HepG2 (cell line): ENCODE measurements around the gene SDK2. TPM values are rescaled to one million over a fixed set of nuclear protein-coding genes. Genes with fewer than 3 reads are reported as not detected.

ENCODE experiments used
- ATF7 ChIP-seq, 2 experiments: fragments of 450-650 bp in 1 of 2; sonication (generic) in 1 of 2; formaldehyde crosslinking in 1 of 2; IDR thresholded peaks; 2 replicates each; pipeline versions ENCODE4 v1.4.0 to v1.6.1; 2016 to 2020; ENCODE audit warnings: antibody characterized with exemption in 1 of 2, mild to moderate bottlenecking in 1 of 2, missing genetic modification reagents in 1 of 2
- BCL6 ChIP-seq: IDR thresholded peaks from 2 replicates; pipeline ENCODE4 v1.6.1; 2016; ENCODE audit warnings: missing genetic modification reagents, missing compliant biosample characterization
- BRF2 ChIP-seq: sonication (generic); formaldehyde crosslinking; IDR thresholded peaks from 2 replicates; pipeline ENCODE4 v1.8.1; 2022; ENCODE audit warnings: mild to moderate bottlenecking, missing genetic modification reagents
- CHD4 ChIP-seq: fragments of 200-600 bp; sonication (generic); IDR thresholded peaks from 2 replicates; pipeline ENCODE4 v1.7.0; 2017; ENCODE audit warnings: mild to moderate bottlenecking, low read length, borderline replicate concordance
- CSRNP2 ChIP-seq: sonication (generic); formaldehyde crosslinking; conservative IDR thresholded peaks from 2 replicates; pipeline ENCODE4 v1.8.0; 2022; ENCODE audit warnings: low read depth, missing genetic modification reagents
- FOSL1 ChIP-seq: sonication (generic); formaldehyde crosslinking; IDR thresholded peaks from 2 replicates; pipeline ENCODE4 v1.9.0; 2021; ENCODE audit warnings: missing genetic modification reagents, borderline replicate concordance
- FOXK1 ChIP-seq: sonication (generic); formaldehyde crosslinking; IDR thresholded peaks from 2 replicates; pipeline ENCODE4 v1.4.0; 2020; ENCODE audit warnings: low read depth, missing genetic modification reagents, borderline replicate concordance
- FOXK2 ChIP-seq: fragments of 450-650 bp; IDR thresholded peaks from 2 replicates; pipeline ENCODE4 v1.6.1; 2016
- GFI1 ChIP-seq: sonication (generic); formaldehyde crosslinking; IDR thresholded peaks from 2 replicates; pipeline ENCODE4 v1.5.0; 2020; ENCODE audit warnings: missing genetic modification reagents, mild to moderate bottlenecking, borderline replicate concordance
- KAT2B ChIP-seq: fragments of 150-350 bp; IDR thresholded peaks from 2 replicates; pipeline ENCODE4 v1.6.1; 2014; ENCODE audit warnings: low read depth, low read length, borderline replicate concordance
- MIER2 ChIP-seq: IDR thresholded peaks from 2 replicates; pipeline ENCODE4 v1.6.1; 2016; ENCODE audit warnings: missing biosample characterization, missing genetic modification reagents
- NFE2L2 ChIP-seq: fragments of 150-350 bp; IDR thresholded peaks from 2 replicates; pipeline ENCODE4 v1.6.1; 2014; ENCODE audit warnings: low read length
- NR1H2 ChIP-seq: sonication (generic); formaldehyde crosslinking; IDR thresholded peaks from 2 replicates; pipeline ENCODE4 v1.8.1; 2022; ENCODE audit warnings: low read depth, missing genetic modification reagents, borderline replicate concordance
- RFXANK ChIP-seq: IDR thresholded peaks from 2 replicates; pipeline ENCODE4 v1.6.1; 2016
- SNAPC4 ChIP-seq: sonication (generic); formaldehyde crosslinking; IDR thresholded peaks from 2 replicates; pipeline ENCODE4 v1.4.0; 2020; ENCODE audit warnings: mild to moderate bottlenecking, missing genetic modification reagents
- TBP ChIP-seq: sonication (generic); formaldehyde crosslinking; IDR thresholded peaks from 2 replicates; pipeline ENCODE4 v1.5.0; 2020; ENCODE audit warnings: missing genetic modification reagents
- ZBTB7A ChIP-seq: sonication (generic); formaldehyde crosslinking; IDR thresholded peaks from 2 replicates; pipeline ENCODE4 v1.8.0; 2022; ENCODE audit warnings: mild to moderate bottlenecking, missing genetic modification reagents
- ZNF569 ChIP-seq: sonication (generic); formaldehyde crosslinking; IDR thresholded peaks from 2 replicates; pipeline ENCODE4 v1.5.0; 2020; ENCODE audit warnings: mild to moderate bottlenecking, missing genetic modification reagents, moderate library complexity, borderline replicate concordance
- ZNF577 ChIP-seq: sonication (generic); formaldehyde crosslinking; IDR thresholded peaks from 2 replicates; pipeline ENCODE4 v1.4.0; 2020; ENCODE audit warnings: mild to moderate bottlenecking, low read depth, missing genetic modification reagents, borderline replicate concordance
- ZNF644 ChIP-seq: IDR thresholded peaks from 2 replicates; pipeline ENCODE4 v1.6.1; 2016; ENCODE audit warnings: low read depth
- polyA plus RNA-seq, 8 experiments: library from polyadenylated mRNA; depleted of rRNA in 3 of 8; stranded (reverse) in 7 of 8; unstranded in 1 of 8; fragments of >200 nt; fragmentation: Illumina TruSeq in 4 of 8; extraction: Trizol in 4 of 8; gene quantifications; 2 replicates each; pipeline versions ENCODE4 v1.2.1 to v1.2.3, GENCODE V29; 2011 to 2016; ENCODE audit warnings: low read depth in 4 of 8, missing spikeins in 1 of 8, mixed read lengths in 1 of 8; ENCODE audit not compliant: insufficient read depth in 1 of 8
- total RNA-seq, 5 experiments: library from RNA; depleted of rRNA; stranded (reverse); fragments of >200 nt; fragmentation: Illumina TruSeq; extraction: Trizol; gene quantifications; 2 replicates each; pipeline ENCODE4 v1.2.3, GENCODE V29; 2016; ENCODE audit warnings: low read depth in 1 of 5
- TF ChIP-seq, protein P1 (sequence below): sonication (generic); formaldehyde crosslinking; IDR thresholded peaks from 2 replicates; pipeline ENCODE4 v1.5.1; 2020; ENCODE audit warnings: missing genetic modification reagents, mild to moderate bottlenecking, borderline replicate concordance

The SDK2 gene
- total and polyA plus RNA-seq, 2 of the 13 experiments (the other 11 are each of a cell fraction or from before 2014, with no cell fraction given), result not detected

GRCh38 chr17:73311428-73311780 is 332.8 kb downstream of the SDK2 start (continued):
- no peak for TF ChIP-seq ZNF644 (CRISPR knock-in tag)
- TF ChIP-seq ZNF577 (CRISPR knock-in tag), result no peak
- no peak for TF ChIP-seq RFXANK (CRISPR knock-in tag)
- TF ChIP-seq NFE2L2, result no peak
- TF ChIP-seq FOXK2, result no peak
- TF ChIP-seq CHD4, result no peak
- TF ChIP-seq ZBTB7A, result no peak
- peak; percentile 4; the same call in 1 of the 2 replicates for TF ChIP-seq ZNF569 (CRISPR knock-in tag)
- TF ChIP-seq, protein P1, sequence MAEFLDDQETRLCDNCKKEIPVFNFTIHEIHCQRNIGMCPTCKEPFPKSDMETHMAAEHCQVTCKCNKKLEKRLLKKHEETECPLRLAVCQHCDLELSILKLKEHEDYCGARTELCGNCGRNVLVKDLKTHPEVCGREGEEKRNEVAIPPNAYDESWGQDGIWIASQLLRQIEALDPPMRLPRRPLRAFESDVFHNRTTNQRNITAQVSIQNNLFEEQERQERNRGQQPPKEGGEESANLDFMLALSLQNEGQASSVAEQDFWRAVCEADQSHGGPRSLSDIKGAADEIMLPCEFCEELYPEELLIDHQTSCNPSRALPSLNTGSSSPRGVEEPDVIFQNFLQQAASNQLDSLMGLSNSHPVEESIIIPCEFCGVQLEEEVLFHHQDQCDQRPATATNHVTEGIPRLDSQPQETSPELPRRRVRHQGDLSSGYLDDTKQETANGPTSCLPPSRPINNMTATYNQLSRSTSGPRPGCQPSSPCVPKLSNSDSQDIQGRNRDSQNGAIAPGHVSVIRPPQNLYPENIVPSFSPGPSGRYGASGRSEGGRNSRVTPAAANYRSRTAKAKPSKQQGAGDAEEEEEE (CRISPR knock-in tag), result no peak
- TF ChIP-seq SNAPC4 (CRISPR knock-in tag), result no peak
- TF ChIP-seq TBP (CRISPR knock-in tag), result no peak
- TF ChIP-seq BCL6, result no peak
- no peak for TF ChIP-seq ATF7 (IDR thresholded peaks at IDR 0.05)
- no peak for TF ChIP-seq ATF7 (CRISPR knock-in tag; IDR thresholded peaks at IDR 0.05)
- no peak for TF ChIP-seq BRF2 (CRISPR knock-in tag)
- no peak for TF ChIP-seq FOXK1
- TF ChIP-seq CSRNP2, result no peak
- TF ChIP-seq KAT2B, result no peak
- no peak for TF ChIP-seq FOSL1
- no peak for TF ChIP-seq MIER2 (CRISPR knock-in tag)
- TF ChIP-seq NR1H2 (CRISPR knock-in tag), result no peak
- no peak for TF ChIP-seq GFI1 (CRISPR knock-in tag)
